GM12878 (cell line): ENCODE data around the gene SPN. TPM values are rescaled to one million over a fixed set of nuclear protein-coding genes. Genes with fewer than 3 reads are reported as not detected.

Experiments used
- ASH2L ChIP-seq: fragments of 300-600, 200-600 bp; sonication (generic); IDR thresholded peaks from 2 replicates; pipeline ENCODE4 v1.6.1; 2017; ENCODE audit warnings: low read depth, mild to moderate bottlenecking, borderline replicate concordance
- CHD4 ChIP-seq: fragments of 200-600 bp; sonication (generic); IDR thresholded peaks from 2 replicates; pipeline ENCODE4 v1.6.1; 2016; ENCODE audit warnings: mild to moderate bottlenecking
- FOXK2 ChIP-seq: fragments of 450-650 bp; IDR thresholded peaks from 2 replicates; pipeline ENCODE4 v1.6.1; 2017; ENCODE audit warnings: mild to moderate bottlenecking, moderate library complexity
- MEF2A ChIP-seq: IDR thresholded peaks from 2 replicates; pipeline ENCODE4 v1.6.1; 2011; ENCODE audit warnings: low read depth, mild to moderate bottlenecking, low read length, moderate library complexity; ENCODE audit not compliant: insufficient read depth
- PAX8 ChIP-seq: fragments of 450-650 bp; IDR thresholded peaks from 2 replicates; pipeline ENCODE4 v1.6.1; 2017; ENCODE audit warnings: mild to moderate bottlenecking, moderate library complexity
- TAF1 ChIP-seq: IDR thresholded peaks from 2 replicates; pipeline ENCODE4 v1.6.1; 2011; ENCODE audit warnings: mild to moderate bottlenecking, low read depth, low read length, borderline replicate concordance
- WRNIP1 ChIP-seq: IDR thresholded peaks from 2 replicates; pipeline ENCODE4 v1.6.1; 2011; ENCODE audit warnings: low read depth, low read length, improper control_type of control experiment, borderline replicate concordance
- polyA plus RNA-seq, 11 experiments: library from polyadenylated mRNA; depleted of rRNA in 4 of 11; unstranded in 6 of 11; stranded (reverse) in 5 of 11; fragments of >200 nt; fragmentation: Nextera tagmentation in 4 of 11; fragmentation: Illumina TruSeq in 1 of 11; extraction: Ambion mirVana in 4 of 11; extraction: Trizol in 1 of 11; gene quantifications; 1 replicate in 1 of 11; 2 replicates in 10 of 11; pipeline versions ENCODE4 v1.2.1 to v1.2.3, GENCODE V29; 2011 to 2016; ENCODE audit warnings: inconsistent platforms in 2 of 11, missing spikeins in 2 of 11, low read depth in 1 of 11
- total RNA-seq, 4 experiments: library from RNA; depleted of rRNA in 3 of 4; stranded (reverse); fragments of >200 nt in 3 of 4; fragmentation: Illumina TruSeq in 1 of 4; extraction: Trizol in 1 of 4; gene quantifications; 2 replicates each; pipeline versions ENCODE4 v1.2.1 to v1.2.3, GENCODE V29; 2013 to 2021
- TF ChIP-seq, protein P1 (sequence below): fragments of 450-650 bp; IDR thresholded peaks from 2 replicates; pipeline ENCODE4 v1.6.1; 2016; ENCODE audit warnings: mild to moderate bottlenecking, moderate library complexity, borderline replicate concordance

SPN gene
- total and polyA plus RNA-seq, 10 of the 15 experiments (the other 5 are each of a cell fraction or from before 2014, with no cell fraction given): 16.2 to 173 (median 92.7) TPM

DNA sequence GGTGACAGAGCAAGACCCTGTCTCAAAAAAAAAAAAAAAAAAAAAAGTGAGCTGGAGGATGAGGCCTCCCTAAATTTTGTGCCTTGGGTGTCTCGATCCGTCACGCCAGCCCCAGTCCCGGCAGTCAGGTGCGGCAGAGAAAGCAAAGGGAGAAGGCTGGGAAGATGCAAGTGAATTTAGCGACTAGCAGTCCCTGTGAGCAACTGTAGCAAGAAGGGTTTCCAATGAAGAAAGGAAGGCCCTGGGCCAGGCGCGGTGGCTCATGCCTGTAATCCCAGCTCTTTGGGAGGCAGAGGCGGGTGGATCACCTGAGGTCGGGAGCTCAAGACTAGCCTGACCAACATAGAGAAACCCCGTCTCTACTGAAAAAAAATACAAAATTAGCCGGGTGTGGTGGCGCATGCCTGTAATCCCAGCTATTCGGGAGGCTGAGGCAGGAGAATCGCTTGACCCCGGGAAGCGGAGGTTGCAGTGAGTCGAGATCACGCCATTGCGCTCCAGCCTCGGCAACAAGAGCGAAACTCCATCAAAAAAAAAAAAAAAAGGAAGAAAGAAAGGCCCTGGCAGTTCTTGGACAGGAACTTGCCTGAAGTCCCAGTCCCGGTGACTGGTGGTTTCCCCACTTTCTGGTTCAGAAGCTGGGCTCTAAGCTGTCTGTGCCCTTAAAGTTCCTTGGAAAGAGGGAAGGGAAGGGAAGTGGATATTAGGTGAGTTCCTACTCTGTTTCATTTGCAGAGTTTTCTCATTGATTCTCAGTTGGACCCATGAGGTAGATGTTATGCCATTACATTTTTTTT, 14.1 kb downstream of the SPN start (continued):
- TF ChIP-seq, protein P1, sequence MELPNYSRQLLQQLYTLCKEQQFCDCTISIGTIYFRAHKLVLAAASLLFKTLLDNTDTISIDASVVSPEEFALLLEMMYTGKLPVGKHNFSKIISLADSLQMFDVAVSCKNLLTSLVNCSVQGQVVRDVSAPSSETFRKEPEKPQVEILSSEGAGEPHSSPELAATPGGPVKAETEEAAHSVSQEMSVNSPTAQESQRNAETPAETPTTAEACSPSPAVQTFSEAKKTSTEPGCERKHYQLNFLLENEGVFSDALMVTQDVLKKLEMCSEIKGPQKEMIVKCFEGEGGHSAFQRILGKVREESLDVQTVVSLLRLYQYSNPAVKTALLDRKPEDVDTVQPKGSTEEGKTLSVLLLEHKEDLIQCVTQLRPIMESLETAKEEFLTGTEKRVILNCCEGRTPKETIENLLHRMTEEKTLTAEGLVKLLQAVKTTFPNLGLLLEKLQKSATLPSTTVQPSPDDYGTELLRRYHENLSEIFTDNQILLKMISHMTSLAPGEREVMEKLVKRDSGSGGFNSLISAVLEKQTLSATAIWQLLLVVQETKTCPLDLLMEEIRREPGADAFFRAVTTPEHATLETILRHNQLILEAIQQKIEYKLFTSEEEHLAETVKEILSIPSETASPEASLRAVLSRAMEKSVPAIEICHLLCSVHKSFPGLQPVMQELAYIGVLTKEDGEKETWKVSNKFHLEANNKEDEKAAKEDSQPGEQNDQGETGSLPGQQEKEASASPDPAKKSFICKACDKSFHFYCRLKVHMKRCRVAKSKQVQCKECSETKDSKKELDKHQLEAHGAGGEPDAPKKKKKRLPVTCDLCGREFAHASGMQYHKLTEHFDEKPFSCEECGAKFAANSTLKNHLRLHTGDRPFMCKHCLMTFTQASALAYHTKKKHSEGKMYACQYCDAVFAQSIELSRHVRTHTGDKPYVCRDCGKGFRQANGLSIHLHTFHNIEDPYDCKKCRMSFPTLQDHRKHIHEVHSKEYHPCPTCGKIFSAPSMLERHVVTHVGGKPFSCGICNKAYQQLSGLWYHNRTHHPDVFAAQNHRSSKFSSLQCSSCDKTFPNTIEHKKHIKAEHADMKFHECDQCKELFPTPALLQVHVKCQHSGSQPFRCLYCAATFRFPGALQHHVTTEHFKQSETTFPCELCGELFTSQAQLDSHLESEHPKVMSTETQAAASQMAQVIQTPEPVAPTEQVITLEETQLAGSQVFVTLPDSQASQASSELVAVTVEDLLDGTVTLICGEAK: no peak
- TF ChIP-seq ASH2L (no peak), CHD4 (no peak), PAX8 (no peak), TAF1 (no peak), MEF2A (no peak), FOXK2 (no peak), WRNIP1 (no peak)
